Left cardiac atrium (tissue), 4 donors: ENCODE measurements around the gene ESRRB. TPM values are rescaled to one million over a fixed set of nuclear protein-coding genes. Genes with fewer than 3 reads are reported as not detected.

Source experiments
- ATAC-seq, 2 donors: fragments of 200-7000 bp; cut with Tn5 transposase; one replicate each; pipeline ENCODE4 v1.9.1; 2020; ENCODE audit warnings: mild to moderate bottlenecking in 2 of 2, moderate library complexity in 2 of 2
- DNase-seq: peaks from one replicate; pipeline ENCODE4 v3.0.0-alpha.2; 2020
- intact Hi-C, 2 donors: fragments of 100-400 bp; cut with DNase I; formaldehyde crosslinking; loops; one replicate each; pipeline versions ENCODE4 v1.14.1 to v1.15.1; 2022 to 2023
- long read RNA-seq: library from polyadenylated mRNA; unstranded; transcript quantifications from one replicate; pipeline ENCODE4 v2.0.0, GENCODE V29; 2021
- total RNA-seq, 2 donors: library from RNA; stranded (reverse); fragmentation: NEBNext Ultra II Directional; extraction: Animal tissue kit (Norgen Biotek cat#: 25700); gene quantifications; one replicate each; pipeline ENCODE4 v1.2.1, GENCODE V29; 2021
- donor health status: DM: no; HTN: yes; CAD: no.
- donor health status: DM: no; HTN: yes; CAD: no; lungs with severe emphysema.
- donor health status: DM: yes; HTN: yes; CAD: no.
- donor health status: Dilated cardiomyopathy.

ESRRB gene
- 1 to 10 TPM; 4.3 to 5.5 TPM for total RNA-seq
- long read RNA-seq, partial matches to known transcripts: 0 of 3 reads
- long read RNA-seq, other reads (novel, unspliced or antisense): 1 of 3 reads

GRCh38 chr14:76375947-76376404 is at the start of gene ESRRB:
ESRRB (plus strand) TSS chr14:76376137; CDS start chr14:76376402, 265 bp downstream.
- intact Hi-C loops: no loop called here
- DNase-seq (no peak), ATAC-seq (peak; percentile 51 to 60)

GRCh38 chr14:76326918-76327689 is 48.8 kb upstream of the ESRRB start:
- ATAC-seq: no peak
- no peak for DNase-seq
- intact Hi-C loops: no loop called here

GRCh38 chr14:76328457-76329137 is 47.3 kb upstream of the ESRRB start:
- intact Hi-C loops: no loop called here
- DNase-seq (no peak), ATAC-seq (peak in 1 of 2 donors; percentile 17)

- DNase-seq: no peak
- intact Hi-C loops: no loop called here
- peak in 1 of 2 donors; percentile 35 for ATAC-seq
Observed at GRCh38 chr14:76329154-76329928, 46.6 kb upstream of the ESRRB start.

GRCh38 chr14:76329951-76330350 is 46.0 kb upstream of the ESRRB start:
- ATAC-seq: no peak
- intact Hi-C loops: no loop called here
- DNase-seq: no peak

GRCh38 chr14:76330411-76331327 is 45.3 kb upstream of the ESRRB start:
- no peak for DNase-seq
- peak in 1 of 2 donors; percentile 65 for ATAC-seq
- intact Hi-C loops: no loop called here

GRCh38 chr14:76331328-76332011 is 44.5 kb upstream of the ESRRB start:
- intact Hi-C loops: no loop called here
- ATAC-seq: no peak
- DNase-seq: no peak

- no peak for ATAC-seq
- intact Hi-C loops: no loop called here
- DNase-seq: no peak
Observed at GRCh38 chr14:76333664-76334063, 42.3 kb upstream of the ESRRB start.

- ATAC-seq (no peak), DNase-seq (no peak)
- intact Hi-C loops: no loop called here
Observed at GRCh38 chr14:76334316-76334715, 41.6 kb upstream of the ESRRB start.

GRCh38 chr14:76336876-76337275 is 39.1 kb upstream of the ESRRB start:
- DNase-seq (no peak), ATAC-seq (no peak)
- intact Hi-C loops: no loop called here

- DNase-seq: no peak
- intact Hi-C loops: no loop called here
- ATAC-seq: no peak
Observed at GRCh38 chr14:76337635-76338545, 38.0 kb upstream of the ESRRB start.

GRCh38 chr14:76339728-76340615 is 36.0 kb upstream of the ESRRB start:
- ATAC-seq: no peak
- intact Hi-C loops: no loop called here

GRCh38 chr14:76343386-76343785 is 32.6 kb upstream of the ESRRB start:
- DNase-seq (no peak), ATAC-seq (no peak)
- intact Hi-C loops: no loop called here

More at GRCh38 chr14:76339728-76340615, 36.0 kb upstream of the ESRRB start:
- no peak for DNase-seq

GRCh38 chr14:76346391-76347160 is 29.4 kb upstream of the ESRRB start:
- ATAC-seq: no peak
- no peak for DNase-seq
- intact Hi-C loops: no loop called here

GRCh38 chr14:76348898-76349297 is 27.0 kb upstream of the ESRRB start:
- ATAC-seq (peak in 1 of 2 donors; percentile 72), DNase-seq (peak; percentile 71)
- intact Hi-C loops: no loop called here
